Adrenal gland (tissue), 5 donors: ENCODE measurements around the gene GANC.
"Not testable (repeated sequence)": the region's sequence is repeated elsewhere in the genome, so short reads cannot be mapped to it uniquely, and the experiment has no call there.

Experiments used
- CTCF ChIP-seq, 6 experiments: fragments of 450-650 bp in 4 of 6; fragments of 200-600 bp in 2 of 6; sonication (generic) in 1 of 6; IDR thresholded peaks; 1 replicate in 5 of 6; 2 replicates in 1 of 6; pipeline versions ENCODE4 v1.5.1 to v1.8.0; 2016 to 2021; ENCODE audit warnings: antibody characterized with exemption in 6 of 6, mild to moderate bottlenecking in 2 of 6, moderate library complexity in 1 of 6
- POLR2A ChIP-seq, 2 donors: fragments of 450-650 bp; IDR thresholded peaks; one replicate each; pipeline ENCODE4 v1.6.1; 2017; ENCODE audit warnings: antibody characterized with exemption in 2 of 2, mild to moderate bottlenecking in 2 of 2, moderate library complexity in 1 of 2
- donor health status: DM: no; HTN: no; CAD: no.

DNA sequence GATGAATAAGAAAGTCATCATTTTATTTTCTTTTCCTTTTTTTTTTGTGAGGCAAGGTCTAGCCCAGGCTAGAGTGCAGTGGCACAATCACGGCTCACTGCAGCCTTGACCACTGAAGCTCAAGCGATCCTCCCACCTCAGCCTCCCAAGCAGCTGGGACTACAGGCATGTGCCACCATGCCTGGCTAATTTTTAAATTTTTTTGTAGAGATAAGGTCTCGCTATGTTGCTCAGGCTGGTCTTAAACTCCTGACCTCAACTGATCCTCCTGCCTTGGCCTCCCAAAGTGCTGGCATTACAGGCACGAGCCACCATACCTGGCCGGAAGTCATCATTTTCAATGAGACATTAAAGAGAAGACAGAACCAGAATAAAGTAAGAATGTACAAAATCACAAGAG lies 44.0 kb upstream of the GANC start:
- TF ChIP-seq CTCF, POLR2A (IDR thresholded peaks at IDR 0.05): not testable (repeated sequence)
